Breast epithelium (tissue), 3 donors: ENCODE results near the gene GPHA2.

Experiments used
- CTCF ChIP-seq, 3 donors: fragments of 450-650 bp; IDR thresholded peaks; one replicate each; pipeline ENCODE4 v1.5.1; 2016 to 2017; ENCODE audit warnings: antibody characterized with exemption in 3 of 3, mild to moderate bottlenecking in 3 of 3, moderate library complexity in 3 of 3
- POLR2A ChIP-seq: fragments of 450-650 bp; IDR thresholded peaks from one replicate; pipeline ENCODE4 v1.6.1; 2016; ENCODE audit warnings: antibody characterized with exemption, mild to moderate bottlenecking, moderate library complexity
- POLR2AphosphoS5 ChIP-seq, 3 donors: sonication (generic); formaldehyde crosslinking; IDR thresholded peaks; one replicate each; pipeline ENCODE4 v1.6.1; 2017; ENCODE audit warnings: antibody characterized with exemption in 3 of 3

- no peak for TF ChIP-seq CTCF (IDR thresholded peaks at IDR 0.05)
- peak; percentile 55 to 79 (median 70) for TF ChIP-seq POLR2AphosphoS5 (IDR thresholded peaks at IDR 0.05)
- peak; percentile 62 for TF ChIP-seq POLR2A
Observed at GRCh38 chr11:64916775-64917662, 18.7 kb downstream of the GPHA2 start, which contains the start of gene ATG2A.
